ENCODE data around the gene RBM46.
"Not testable (repeated sequence)": the region's sequence is repeated elsewhere in the genome, so short reads cannot be mapped to it uniquely, and the experiment has no call there.

Gene RBM46

GRCh38 chr4:154838694-154839093 is 57.6 kb downstream of the RBM46 start:
- DNase-seq = no peak

GRCh38 chr4:154854362-154854761 is 73.3 kb downstream of the RBM46 start:
- DNase-seq = no peak

- DNase-seq = no peak
Measured at GRCh38 chr4:154858166-154858565, 77.1 kb downstream of the RBM46 start.

GRCh38 chr4:154868414-154869194 is 87.5 kb downstream of the RBM46 start:
- no peak for DNase-seq

GRCh38 chr4:154869301-154869700 is 88.2 kb downstream of the RBM46 start:
- no peak for DNase-seq

- DNase-seq = no peak
Measured at GRCh38 chr4:154872198-154872597, 91.1 kb downstream of the RBM46 start.

- DNase-seq = not testable (repeated sequence)
Measured at GRCh38 chr4:154874049-154874448, 93.0 kb downstream of the RBM46 start.

GRCh38 chr4:154877110-154877760 is 96.2 kb downstream of the RBM46 start:
- DNase-seq = no peak
